ENCODE data around the gene ZNRD2. TPM values are rescaled to one million over a fixed set of nuclear protein-coding genes. Genes with fewer than 3 reads are reported as not detected.

ZNRD2 gene
- total RNA-seq, 4 donors from 2014 or later: 33.2 to 48.0 (median 40.0) TPM

- Histone ChIP-seq H3K4me3 (peak overlapping the region; percentile 46 to 83 (median 63)), H3K27me3 (no peaks in the 10 kb centered on the region), H3K9me3 (no peaks in the 10 kb centered on the region), H3K27ac (peak overlapping the region; percentile 78 to 95 (median 92)), H3K4me1 (peaks cover 58 to 95% (median 65%) of the 10 kb centered on the region in 3 donors), H3K36me3 (peaks cover 0 to 22% (median 0%) of the 10 kb centered on the region in 3 donors)
- no peak for DNase-seq
- TF ChIP-seq POLR2A (IDR thresholded peaks at IDR 0.05) (no peak), CTCF (IDR thresholded peaks at IDR 0.05) (no peak)
- WGBS, 2 donors: 75% methylated on average over 10 to 12 of the region's 12 CpGs
- intact Hi-C loops (cut with DNase I): no loop called here
Observed at GRCh38 chr11:65556470-65557279, 13.6 kb upstream of the ZNRD2 start.

DNA sequence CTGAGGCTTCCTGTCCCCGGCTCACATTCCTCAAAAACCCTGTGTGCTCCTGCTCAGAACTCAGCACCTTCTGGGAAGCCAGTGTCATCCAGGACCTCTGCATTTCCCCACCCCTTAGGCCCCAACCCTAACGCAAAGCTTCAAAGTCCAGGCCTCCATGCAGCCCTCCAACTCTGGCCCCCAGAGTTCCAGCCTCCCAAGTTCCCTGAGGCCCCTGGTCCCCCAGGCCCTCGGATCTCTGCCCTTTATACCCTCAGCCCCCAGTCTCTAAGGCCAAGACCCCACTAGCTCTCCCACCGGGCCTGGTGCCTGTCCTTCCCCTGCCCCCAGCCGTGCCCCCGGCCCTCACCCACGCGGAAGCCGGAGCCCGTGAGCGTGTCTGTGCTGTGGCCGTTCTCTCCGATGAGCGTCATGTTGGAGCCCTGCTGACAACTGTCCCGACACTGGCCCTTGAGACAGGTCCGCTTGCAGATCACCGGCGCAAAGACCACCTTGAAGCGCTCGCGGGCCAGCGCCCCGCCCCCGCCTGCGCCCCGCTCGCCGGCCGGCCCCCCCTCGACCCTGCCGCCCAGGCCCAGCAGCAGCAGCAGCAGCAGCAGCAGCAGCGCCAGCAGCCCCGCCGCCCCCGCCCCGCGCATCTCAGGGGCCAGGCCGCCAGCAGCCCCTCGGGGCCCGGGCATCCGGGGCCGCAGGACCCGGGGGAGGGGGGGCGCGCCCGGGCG is 12.8 kb upstream of the ZNRD2 start:
- H3K27me3 ChIP-seq: no peaks in the 10 kb centered on the region
- no peak for DNase-seq
- H3K36me3 ChIP-seq: peaks cover 0 to 18% (median 0%) of the 10 kb centered on the region in 3 donors
- peak overlapping the region; percentile 46 to 83 (median 63) for H3K4me3 ChIP-seq
- peaks cover 58 to 87% (median 62%) of the 10 kb centered on the region in 3 donors for H3K4me1 ChIP-seq
- WGBS, 2 donors: 8 to 26% methylated on average over 3 to 7 of the region's 47 CpGs
- H3K27ac ChIP-seq: peak overlapping the region; percentile 78 to 95 (median 92)
- intact Hi-C loops (cut with DNase I): no loop called here
- no peaks in the 10 kb centered on the region for H3K9me3 ChIP-seq
- TF ChIP-seq POLR2A (IDR thresholded peaks at IDR 0.05) (no peak), CTCF (IDR thresholded peaks at IDR 0.05) (no peak)

DNA sequence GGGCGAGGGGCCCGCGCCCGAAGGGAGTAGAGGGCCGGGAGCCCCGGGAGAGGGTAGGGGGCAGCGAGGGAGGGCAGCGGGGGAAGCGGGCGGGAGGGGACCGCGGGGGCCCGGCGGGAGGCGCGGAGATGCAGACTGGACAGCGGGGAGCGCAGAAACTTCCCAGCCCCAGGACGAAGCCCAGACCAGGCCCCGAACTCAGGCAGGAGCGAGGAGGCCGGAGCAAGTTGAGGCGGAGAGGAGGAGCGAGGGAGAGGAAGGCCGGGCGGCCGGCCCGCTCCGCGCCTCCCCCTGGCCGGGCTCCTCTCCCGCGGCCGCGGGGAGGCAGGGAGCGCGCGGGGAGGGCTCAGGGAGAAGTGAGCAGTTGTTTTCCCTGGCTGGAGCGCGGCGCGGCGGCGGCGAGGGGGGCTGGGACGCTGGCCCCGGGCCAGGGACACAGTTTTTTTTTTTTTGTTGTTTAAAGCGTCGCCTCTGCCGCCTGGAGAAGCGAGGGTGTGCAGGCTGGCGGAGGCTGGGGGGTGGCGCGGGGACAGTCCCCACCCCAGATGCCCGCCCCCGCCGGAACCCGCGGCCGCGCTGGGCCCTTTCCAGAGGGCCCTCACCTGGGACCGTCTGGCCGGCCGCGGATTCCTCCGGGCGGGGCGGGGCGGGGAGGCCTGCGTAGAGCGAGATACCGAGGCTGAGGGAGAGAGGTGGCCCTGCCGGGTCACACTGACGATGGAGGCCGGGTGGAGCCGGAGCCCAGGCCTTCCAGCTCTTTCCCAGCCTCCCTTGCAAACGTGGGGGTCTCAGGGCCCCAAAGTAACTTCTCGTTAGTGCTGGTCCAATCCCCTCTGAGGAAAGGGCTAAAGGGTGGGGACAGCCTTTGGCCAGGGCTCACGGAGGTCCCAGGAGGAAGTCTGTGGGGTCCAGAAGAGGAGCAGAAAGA is 12.0 kb upstream of the ZNRD2 start, which contains the start of gene LTBP3:
TSS of gene LTBP3 (minus strand) at position 358 of the 928 bp plus-strand sequence. CDS start 400 bp downstream, outside the sequence.
- H3K9me3 ChIP-seq: no peaks in the 10 kb centered on the region
- no peak for DNase-seq
- 1 to 3% methylated on average over 18 to 22 of the region's 79 CpGs for WGBS, 2 donors

More for the DNA sequence above, 12.0 kb upstream of the ZNRD2 start, which contains the start of gene LTBP3:
- no peaks in the 10 kb centered on the region for H3K27me3 ChIP-seq
- peak within 1 kb of the TSS; percentile 46 to 83 (median 63) for H3K4me3 ChIP-seq
- peak within 1 kb of the TSS; percentile 78 to 95 (median 92) for H3K27ac ChIP-seq
- H3K36me3 ChIP-seq: peaks cover 0 to 10% (median 0%) of the 10 kb centered on the region in 3 donors
- TF ChIP-seq CTCF (IDR thresholded peaks at IDR 0.05) (peak in 1 of 6 experiments; percentile 5), POLR2A (IDR thresholded peaks at IDR 0.05) (peak in 2 of 4 donors; percentile 19 to 51)
- intact Hi-C loops (cut with DNase I): no loop called here
- peaks cover 58 to 80% (median 59%) of the 10 kb centered on the region in 3 donors for H3K4me1 ChIP-seq
